ENCODE data around the gene SYT13.

- TF ChIP-seq MAX (IDR thresholded peaks at IDR 0.05) (no peak), EP300 (IDR thresholded peaks at IDR 0.05; ENCODE audit: borderline replicate concordance) (no peak), EGR1 (IDR thresholded peaks at IDR 0.05) (no peak), CEBPB (IDR thresholded peaks at IDR 0.05) (no peak), TCF12 (IDR thresholded peaks at IDR 0.05; ENCODE audit: low read depth) (no peak), RAD21 (IDR thresholded peaks at IDR 0.05; ENCODE audit: low read depth) (no peak), NFIC (IDR thresholded peaks at IDR 0.05) (no peak), FOXM1 (IDR thresholded peaks at IDR 0.05; ENCODE audit: borderline replicate concordance, low read depth) (no peak), YY1 (IDR thresholded peaks at IDR 0.05; ENCODE audit: low read depth) (no peak), REST (IDR thresholded peaks at IDR 0.05; ENCODE audit: low read depth) (no peak), TAF1 (IDR thresholded peaks at IDR 0.05; ENCODE audit: low read depth) (no peak)
These were observed 73.4 kb downstream of the SYT13 start for GRCh38 chr11:45212566-45213315.

Data from Ishikawa (cell line).